HG03575 (cell line): ENCODE measurements around the gene CAPN9.

Experiments
- ATAC-seq: cut with Tn5 transposase; IDR thresholded peaks from one replicate; pipeline ENCODE4 v1.9.1; 2021; ENCODE audit not compliant: unreplicated experiment, insufficient number of reproducible peaks, low FRiP score; ENCODE audit errors: extremely low read depth

CAPN9 gene

DNA sequence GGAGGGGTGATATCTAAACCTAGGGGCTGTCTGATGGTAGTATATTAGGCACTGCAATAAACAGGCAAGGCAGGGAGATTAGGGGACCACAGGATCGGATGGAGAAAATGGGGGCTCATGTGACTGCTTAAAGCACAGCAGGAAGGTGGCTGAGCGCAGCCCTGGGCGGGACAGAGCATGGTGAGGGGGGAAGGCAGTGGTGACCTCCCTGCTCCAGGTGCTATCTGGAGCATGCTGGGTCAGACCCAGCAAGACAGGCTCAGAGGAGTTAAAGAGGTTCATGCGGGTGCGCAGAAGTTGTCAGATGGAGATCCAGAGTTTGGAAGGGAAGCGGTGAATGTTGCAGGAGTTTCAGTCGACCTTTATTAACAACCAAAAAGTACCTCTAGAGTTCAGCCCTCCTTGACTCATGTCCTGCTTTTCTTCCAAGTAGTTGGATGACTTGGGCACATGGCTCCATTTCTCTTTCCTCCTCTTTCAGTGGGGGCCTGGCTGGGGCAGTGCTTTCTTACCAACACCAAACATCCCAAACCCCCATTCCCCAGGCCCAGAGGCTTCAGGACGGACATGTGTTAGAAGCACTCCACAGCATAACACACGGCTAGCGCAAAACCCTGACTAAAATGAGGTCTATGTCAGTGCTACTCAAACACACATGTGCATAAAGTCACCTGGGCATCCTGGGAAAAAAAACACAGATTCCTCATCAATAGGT lies 41.5 kb downstream of the CAPN9 start:
- no peak for ATAC-seq

DNA sequence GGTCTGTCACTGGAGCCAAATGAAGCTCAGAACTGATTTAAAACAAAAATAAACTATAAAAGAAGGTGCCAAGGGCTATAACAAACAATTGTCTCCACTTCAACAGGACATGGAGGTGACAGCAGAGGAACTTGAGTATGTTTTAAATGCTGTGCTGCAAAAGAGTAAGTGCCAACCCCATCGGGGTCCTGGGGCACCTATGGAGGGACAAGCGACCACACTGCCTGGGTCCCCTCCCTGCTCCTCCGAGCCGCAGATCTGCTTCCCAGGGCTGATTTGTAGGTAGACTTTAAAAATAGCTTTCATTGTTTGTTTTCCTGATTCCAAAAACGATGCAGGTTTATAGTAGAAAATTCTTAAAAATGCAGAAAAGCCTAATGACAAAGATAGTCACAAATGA lies 42.8 kb downstream of the CAPN9 start:
- ATAC-seq: no peak

DNA sequence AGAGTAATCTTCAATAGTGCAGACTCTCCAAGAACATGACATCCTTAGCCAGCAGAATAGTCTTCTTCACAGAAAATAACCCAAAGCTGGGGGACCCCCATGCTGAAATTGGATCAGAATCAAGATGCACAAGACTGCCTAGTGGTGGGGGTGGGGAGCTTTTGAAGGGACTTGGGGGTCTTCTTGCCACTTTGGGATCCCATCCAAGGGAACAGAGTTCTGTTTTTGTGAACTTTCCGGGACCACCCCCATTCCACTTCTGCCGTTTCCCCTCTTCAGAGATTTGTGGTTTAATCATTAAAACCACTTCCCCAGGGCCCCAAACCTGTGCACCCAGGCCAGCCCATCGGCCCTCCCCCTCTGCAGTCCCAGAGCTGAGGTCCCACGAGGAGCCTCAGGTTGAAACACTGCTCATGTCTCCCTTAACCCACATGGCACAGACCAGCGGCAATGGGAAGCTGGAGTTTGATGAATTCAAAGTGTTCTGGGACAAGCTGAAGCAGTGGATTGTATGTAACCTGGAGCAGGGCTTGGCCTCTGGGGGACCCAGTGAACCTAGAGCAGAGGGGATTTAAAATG lies 44.9 kb downstream of the CAPN9 start:
- no peak for ATAC-seq

- no peak for ATAC-seq
These were observed 45.7 kb downstream of the CAPN9 start for GRCh38 chr1:230792691-230793462.

DNA sequence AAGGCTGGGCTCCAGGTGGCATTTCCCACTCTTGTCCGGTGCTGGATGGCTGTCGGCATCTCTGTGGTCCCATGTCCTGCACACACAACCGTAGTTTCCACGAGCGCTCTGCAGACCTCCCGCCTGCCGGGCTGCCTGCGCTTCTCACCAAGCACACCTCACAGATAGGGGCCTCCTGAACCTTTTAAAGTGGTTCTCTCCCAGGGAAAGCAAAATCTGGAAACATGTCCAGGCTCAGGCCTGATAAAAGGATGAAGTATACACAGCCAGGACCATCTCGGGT lies 46.2 kb downstream of the CAPN9 start:
- ATAC-seq: no peak

DNA sequence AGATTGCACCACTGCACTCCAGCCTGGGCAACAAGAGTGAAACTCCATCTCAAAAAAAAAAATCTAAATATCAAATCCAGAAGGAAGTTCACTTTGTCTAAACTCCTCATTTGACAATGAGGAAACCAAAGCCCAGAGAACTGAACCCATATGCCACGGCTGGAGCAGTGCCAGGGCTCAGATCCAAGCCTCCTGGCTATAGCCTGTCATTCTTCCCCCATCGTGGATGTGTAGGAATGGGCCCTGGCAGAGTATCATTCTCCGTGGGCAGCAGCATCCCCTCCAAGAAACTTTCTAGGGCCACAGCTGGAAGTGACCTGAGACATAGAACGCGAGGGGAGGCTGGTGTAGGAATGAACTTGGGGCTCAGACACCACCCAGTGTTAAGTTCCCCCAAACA lies 47.2 kb downstream of the CAPN9 start:
- ATAC-seq: no peak

DNA sequence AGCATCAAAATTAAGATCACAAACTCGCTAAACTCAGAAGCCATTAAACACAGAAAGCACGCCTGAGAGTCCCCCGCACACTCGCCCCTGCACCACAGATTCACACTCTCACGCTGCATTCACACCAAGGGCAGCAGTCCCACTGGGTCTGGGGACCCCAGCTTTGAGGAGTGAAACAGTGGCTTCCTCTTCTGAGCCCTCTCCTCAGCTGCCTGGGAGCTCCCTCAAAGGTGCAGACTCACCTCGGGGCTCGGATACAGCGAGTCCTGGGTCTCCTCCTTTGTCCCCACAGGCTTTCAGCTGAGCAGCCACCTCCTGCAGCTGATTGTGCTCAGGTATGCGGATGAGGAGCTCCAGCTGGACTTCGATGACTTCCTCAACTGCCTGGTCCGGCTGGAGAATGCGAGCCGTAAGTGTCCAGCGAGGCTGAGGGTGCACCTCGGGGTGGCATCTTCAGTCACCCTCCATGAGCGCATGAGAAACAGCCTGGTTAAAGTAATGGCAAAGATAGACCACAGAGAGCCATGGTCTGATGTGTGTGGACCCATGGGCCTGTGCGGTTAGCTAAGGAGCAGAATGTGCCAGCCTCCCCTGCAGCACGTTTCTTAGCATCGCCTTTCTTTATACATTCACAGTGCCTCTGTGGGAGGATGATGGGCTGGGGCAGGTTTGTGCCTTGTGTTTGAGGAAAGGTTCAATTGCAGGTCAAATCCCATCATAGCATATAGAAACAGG lies 47.9 kb downstream of the CAPN9 start:
- ATAC-seq: no peak

GRCh38 chr1:230796626-230797025 lies 49.4 kb downstream of the CAPN9 start:
- ATAC-seq: no peak

GRCh38 chr1:230797376-230797920 lies 50.3 kb downstream of the CAPN9 start:
- no peak for ATAC-seq

GRCh38 chr1:230797942-230798365 lies 50.8 kb downstream of the CAPN9 start:
- ATAC-seq: no peak

DNA sequence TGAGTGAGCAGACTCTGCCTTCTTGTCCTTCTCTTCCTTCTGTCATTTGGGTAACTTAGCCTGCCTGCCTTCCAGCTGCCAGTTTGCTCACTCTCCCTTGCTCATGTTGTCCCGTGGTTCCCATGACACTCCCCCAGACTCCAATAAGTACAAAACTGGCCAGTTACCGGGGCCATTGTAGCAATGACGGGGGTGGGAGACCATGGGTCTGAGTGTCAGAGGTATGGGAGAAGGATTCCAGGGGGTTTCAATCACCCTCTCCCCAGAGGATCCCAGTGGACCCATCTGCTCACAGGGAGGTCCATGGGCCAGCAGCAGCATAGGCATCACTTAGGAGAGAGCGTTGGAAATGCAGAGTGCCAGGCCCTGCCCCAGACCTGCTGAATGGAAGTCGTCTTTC lies 51.3 kb downstream of the CAPN9 start:
- no peak for ATAC-seq

DNA sequence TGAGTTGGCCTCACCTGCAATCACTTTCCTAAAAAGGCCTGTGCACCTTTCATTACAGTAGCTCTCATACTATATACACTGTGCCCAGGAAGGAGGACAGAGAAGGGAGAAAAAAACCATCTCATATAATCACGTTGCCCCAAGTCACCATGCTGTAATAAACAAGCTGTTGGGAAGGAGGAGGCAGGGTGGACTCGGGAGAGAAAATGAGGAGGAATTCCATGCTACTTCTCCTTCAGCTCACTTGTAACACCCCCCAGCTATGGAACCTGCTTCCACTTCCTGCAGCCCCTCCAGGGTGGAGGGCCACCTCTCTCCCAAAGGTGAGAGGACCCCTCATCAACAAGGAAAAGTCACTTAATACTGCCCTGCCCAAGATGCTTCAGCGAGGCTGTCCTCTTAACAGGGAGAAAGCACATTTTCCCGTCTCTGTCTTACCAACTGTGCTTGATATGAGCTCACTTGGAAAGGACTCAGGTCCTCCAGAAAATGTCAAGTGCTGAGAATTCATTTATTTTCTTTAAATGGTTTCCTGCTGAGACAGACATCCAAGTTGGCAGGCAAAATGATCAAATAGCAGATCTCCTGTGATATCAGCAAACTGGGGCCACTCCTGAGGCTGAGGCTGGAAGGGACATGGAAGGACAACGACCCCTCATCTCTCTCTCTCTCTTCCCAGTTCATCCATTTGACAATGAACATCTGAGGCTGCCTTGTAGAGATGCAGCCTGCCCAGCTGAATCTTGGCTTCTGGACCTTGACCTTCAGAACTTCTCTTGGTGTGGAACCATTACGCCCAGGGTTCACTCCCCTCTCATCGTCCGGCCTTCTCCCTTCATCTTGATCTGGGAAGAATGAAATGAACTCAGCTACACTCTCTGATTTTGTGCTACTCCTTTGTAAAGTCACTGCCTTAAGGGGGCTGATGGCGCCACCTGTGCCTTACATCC lies 54.0 kb downstream of the CAPN9 start:
- ATAC-seq: no peak

- ATAC-seq: no peak
These were observed 57.2 kb downstream of the CAPN9 start for GRCh38 chr1:230804396-230804795.

DNA sequence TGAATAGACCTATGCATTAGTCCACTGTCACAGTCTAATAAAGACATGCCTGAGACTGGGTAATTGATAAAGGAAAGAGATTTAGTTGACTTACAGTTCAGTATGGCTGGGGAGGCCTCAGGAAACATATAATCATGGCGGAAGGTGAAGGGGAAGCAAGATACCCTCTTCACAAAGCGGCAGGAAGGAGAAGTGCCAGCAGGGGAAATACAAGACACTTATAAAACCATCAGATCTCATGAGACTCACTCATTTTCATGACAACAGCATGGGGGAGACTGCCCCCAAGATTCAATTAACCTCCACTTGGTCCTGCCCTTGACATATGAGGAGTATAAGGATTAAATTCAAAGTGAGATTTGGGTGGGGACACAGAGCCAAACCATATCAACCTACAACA lies 59.4 kb downstream of the CAPN9 start:
- no peak for ATAC-seq

GRCh38 chr1:230807029-230807428 lies 59.8 kb downstream of the CAPN9 start:
- no peak for ATAC-seq

DNA sequence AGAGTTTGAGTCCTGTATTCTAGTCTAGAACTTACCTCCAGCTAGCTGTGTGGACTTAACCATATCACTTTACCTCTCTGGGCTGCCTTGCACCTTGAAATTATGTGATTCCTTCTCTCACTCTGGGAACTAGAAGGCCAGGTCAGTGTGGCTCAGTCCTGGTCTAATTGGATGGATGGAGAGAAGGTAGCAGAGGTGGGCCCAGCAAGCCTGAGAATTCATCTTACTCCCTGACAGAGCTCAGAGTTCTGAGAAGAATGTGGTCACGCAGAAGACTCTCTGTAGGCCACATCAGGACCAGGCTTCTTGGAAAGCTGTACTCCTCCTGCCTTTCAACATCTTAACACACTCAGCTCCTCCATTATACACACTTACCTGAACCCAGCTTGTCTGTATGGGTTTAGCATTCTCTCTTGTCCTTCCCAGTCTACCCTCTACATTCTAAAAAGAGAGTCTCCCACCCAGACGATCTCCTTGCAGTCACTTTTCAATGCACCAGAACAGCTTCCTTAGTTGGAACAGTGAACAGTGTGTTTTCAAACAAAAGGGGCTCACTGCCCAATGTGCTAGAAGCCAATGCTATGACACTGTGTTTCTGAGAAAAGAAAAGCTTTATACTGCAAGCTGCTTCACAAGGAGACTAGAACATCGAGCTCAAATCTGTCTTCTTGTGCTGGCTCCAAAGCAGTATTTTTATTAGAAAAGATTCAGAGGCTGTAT lies 60.5 kb downstream of the CAPN9 start:
- no peak for ATAC-seq

DNA sequence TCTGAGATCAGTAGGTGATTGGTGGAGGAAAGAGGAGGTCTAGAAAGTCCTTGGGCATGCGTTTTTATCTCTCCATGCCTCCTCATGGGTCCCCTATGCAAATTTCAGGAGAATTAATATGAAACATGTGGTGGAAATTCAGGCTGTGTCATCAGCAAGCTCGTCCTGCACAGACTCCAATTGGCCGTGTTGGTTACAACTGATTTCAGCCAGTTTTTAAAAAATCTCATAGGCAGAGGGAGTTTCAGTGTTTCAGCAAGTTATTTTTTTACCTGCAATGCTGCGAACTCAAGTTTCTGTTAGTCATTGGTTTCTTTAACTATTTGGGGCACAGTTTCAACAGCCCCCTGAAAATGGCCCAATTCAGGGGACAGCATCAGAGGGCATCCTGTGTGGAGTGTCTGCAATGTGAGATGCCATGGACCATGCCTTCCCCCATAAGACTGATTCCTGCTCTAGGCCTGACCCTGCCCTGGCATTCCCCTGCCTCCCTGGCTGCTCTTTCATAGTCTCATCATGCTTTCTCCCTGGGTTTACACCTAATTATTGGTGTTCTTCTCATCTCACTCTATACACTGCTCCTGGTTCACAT lies 61.2 kb downstream of the CAPN9 start:
- no peak for ATAC-seq
